ENCODE measurements around the gene CADM2.

GRCh38 chr3:86029590-86029989 lies 1070.8 kb downstream of the CADM2 start:
- TF ChIP-seq, protein P1, sequence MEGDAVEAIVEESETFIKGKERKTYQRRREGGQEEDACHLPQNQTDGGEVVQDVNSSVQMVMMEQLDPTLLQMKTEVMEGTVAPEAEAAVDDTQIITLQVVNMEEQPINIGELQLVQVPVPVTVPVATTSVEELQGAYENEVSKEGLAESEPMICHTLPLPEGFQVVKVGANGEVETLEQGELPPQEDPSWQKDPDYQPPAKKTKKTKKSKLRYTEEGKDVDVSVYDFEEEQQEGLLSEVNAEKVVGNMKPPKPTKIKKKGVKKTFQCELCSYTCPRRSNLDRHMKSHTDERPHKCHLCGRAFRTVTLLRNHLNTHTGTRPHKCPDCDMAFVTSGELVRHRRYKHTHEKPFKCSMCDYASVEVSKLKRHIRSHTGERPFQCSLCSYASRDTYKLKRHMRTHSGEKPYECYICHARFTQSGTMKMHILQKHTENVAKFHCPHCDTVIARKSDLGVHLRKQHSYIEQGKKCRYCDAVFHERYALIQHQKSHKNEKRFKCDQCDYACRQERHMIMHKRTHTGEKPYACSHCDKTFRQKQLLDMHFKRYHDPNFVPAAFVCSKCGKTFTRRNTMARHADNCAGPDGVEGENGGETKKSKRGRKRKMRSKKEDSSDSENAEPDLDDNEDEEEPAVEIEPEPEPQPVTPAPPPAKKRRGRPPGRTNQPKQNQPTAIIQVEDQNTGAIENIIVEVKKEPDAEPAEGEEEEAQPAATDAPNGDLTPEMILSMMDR (conservative IDR thresholded peaks at IDR 0.05; ENCODE audit: low read depth in 2 of 2): no peak
- TF ChIP-seq, protein P2, sequence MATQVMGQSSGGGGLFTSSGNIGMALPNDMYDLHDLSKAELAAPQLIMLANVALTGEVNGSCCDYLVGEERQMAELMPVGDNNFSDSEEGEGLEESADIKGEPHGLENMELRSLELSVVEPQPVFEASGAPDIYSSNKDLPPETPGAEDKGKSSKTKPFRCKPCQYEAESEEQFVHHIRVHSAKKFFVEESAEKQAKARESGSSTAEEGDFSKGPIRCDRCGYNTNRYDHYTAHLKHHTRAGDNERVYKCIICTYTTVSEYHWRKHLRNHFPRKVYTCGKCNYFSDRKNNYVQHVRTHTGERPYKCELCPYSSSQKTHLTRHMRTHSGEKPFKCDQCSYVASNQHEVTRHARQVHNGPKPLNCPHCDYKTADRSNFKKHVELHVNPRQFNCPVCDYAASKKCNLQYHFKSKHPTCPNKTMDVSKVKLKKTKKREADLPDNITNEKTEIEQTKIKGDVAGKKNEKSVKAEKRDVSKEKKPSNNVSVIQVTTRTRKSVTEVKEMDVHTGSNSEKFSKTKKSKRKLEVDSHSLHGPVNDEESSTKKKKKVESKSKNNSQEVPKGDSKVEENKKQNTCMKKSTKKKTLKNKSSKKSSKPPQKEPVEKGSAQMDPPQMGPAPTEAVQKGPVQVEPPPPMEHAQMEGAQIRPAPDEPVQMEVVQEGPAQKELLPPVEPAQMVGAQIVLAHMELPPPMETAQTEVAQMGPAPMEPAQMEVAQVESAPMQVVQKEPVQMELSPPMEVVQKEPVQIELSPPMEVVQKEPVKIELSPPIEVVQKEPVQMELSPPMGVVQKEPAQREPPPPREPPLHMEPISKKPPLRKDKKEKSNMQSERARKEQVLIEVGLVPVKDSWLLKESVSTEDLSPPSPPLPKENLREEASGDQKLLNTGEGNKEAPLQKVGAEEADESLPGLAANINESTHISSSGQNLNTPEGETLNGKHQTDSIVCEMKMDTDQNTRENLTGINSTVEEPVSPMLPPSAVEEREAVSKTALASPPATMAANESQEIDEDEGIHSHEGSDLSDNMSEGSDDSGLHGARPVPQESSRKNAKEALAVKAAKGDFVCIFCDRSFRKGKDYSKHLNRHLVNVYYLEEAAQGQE (IDR thresholded peaks at IDR 0.05; ENCODE audit: unreplicated experiment): no peak
- TF ChIP-seq EZH2 (IDR thresholded peaks at IDR 0.05; ENCODE audit: low read depth, unreplicated experiment): no peak
- no peak for TF ChIP-seq ZNF462 (CRISPR knock-in tag; IDR thresholded peaks at IDR 0.05)
- TF ChIP-seq ZNF114 (CRISPR knock-in tag; IDR thresholded peaks at IDR 0.05): no peak
- TF ChIP-seq POLR2AphosphoS5 (IDR thresholded peaks at IDR 0.05; ENCODE audit: low read depth): no peak
- no peak for TF ChIP-seq EZH2phosphoT487 (IDR thresholded peaks at IDR 0.05; ENCODE audit: unreplicated experiment)
- TF ChIP-seq JUNB (IDR thresholded peaks at IDR 0.05; ENCODE audit: unreplicated experiment): no peak
- no peak for TF ChIP-seq ETS1 (IDR thresholded peaks at IDR 0.05)
- TF ChIP-seq CREB1 (CRISPR knock-in tag; IDR thresholded peaks at IDR 0.05; ENCODE audit: low read depth): no peak
- TF ChIP-seq ZNF331 (CRISPR knock-in tag; IDR thresholded peaks at IDR 0.05; ENCODE audit: low read depth): no peak
